HFF-Myc (cell line): ENCODE measurements around the gene RAP1GAP2.

Experiments used
- DNase-seq: peaks from one replicate; pipeline ENCODE4 v3.0.0-alpha.2; 2011; ENCODE audit warnings: low read depth; ENCODE audit errors: extremely low read depth
- H3K4me3 ChIP-seq: replicated peaks from 2 replicates; pipeline ENCODE4 v1.5.1; 2011; ENCODE audit warnings: low read depth, mild to moderate bottlenecking, control low read depth, low read length
- TF ChIP-seq, protein P1 (sequence below): IDR thresholded peaks from 2 replicates; pipeline ENCODE4 v1.5.1; 2012; ENCODE audit warnings: mild to moderate bottlenecking, low read depth, low read length, control low read depth; ENCODE audit errors: missing control alignments

Gene RAP1GAP2

DNA sequence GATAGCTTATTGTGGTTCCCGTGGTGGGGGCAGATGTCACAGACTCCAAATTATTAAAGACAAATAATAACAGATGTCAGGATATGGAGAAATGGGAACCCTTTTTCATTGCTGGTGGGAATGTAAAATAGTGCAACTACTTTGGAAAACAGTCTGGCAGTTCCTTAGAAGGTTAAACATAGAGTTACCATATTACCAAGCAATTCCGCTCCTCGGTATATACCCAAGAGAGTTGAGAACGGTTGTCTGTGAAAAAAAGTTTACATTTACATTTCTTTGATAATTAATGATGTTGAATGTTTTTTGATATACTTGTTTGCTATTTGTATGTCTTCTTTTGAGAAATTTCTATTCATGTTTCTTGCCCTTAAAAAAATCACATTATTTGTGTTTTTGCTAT lies 226.0 kb downstream of the RAP1GAP2 start:
- H3K4me3 ChIP-seq = no peak overlapping the region
- TF ChIP-seq, protein P1, sequence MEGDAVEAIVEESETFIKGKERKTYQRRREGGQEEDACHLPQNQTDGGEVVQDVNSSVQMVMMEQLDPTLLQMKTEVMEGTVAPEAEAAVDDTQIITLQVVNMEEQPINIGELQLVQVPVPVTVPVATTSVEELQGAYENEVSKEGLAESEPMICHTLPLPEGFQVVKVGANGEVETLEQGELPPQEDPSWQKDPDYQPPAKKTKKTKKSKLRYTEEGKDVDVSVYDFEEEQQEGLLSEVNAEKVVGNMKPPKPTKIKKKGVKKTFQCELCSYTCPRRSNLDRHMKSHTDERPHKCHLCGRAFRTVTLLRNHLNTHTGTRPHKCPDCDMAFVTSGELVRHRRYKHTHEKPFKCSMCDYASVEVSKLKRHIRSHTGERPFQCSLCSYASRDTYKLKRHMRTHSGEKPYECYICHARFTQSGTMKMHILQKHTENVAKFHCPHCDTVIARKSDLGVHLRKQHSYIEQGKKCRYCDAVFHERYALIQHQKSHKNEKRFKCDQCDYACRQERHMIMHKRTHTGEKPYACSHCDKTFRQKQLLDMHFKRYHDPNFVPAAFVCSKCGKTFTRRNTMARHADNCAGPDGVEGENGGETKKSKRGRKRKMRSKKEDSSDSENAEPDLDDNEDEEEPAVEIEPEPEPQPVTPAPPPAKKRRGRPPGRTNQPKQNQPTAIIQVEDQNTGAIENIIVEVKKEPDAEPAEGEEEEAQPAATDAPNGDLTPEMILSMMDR = no peak
- DNase-seq = no peak

DNA sequence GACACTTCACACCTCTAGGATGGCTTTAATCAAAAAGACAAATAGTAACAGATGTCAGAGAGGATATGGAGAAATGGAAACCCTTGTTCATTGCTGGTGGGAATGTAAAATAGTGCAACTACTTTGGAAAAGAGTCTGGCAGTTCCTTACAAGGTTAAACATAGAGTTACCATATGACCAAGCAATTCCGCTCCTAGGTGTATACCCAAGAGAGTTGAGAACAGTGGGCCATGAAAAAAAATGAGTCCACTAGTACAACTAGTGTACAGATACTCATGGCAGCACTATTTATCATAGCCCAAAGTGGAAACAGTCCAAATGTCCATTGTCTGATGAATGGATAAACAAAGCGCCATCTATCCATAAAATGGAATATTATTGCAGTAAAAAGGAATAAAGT lies 228.1 kb downstream of the RAP1GAP2 start:
- TF ChIP-seq, protein P1 = no peak
- DNase-seq = no peak
- H3K4me3 ChIP-seq = no peak overlapping the region

DNA sequence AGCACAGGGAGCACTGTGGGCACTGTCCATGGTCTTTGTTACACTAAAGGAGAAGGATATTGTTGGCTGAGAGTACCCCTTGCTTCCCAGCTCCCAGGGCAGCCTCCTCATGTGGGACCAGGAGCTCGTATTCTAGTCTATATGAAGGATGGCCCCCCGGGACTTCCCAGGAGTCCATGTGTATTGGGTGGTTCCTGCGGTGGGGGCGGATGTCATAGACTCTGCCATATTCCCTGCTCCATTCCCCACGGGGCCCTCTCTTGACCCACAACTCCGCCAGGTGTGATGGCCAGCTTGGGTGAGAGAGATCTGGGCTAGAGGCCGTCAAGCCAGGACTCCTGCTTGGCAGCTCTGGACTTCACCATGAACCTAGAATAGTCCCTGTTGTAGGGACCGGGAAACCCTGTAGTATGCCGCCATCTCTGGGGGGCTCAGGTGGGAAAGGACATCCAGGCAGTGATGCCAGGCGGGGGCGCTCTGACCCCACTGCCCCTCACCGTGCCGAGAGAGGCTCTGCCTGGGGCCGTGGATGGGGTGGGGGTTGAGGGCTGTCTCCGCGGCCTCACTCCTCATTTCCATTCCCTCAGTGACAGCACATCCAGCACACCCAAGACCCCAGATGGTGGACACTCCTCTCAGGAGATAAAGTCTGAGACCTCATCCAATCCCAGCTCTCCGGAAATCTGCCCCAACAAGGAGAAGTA lies 229.3 kb downstream of the RAP1GAP2 start:
- DNase-seq = no peak
- no peak overlapping the region for H3K4me3 ChIP-seq
- TF ChIP-seq, protein P1 = no peak

DNA sequence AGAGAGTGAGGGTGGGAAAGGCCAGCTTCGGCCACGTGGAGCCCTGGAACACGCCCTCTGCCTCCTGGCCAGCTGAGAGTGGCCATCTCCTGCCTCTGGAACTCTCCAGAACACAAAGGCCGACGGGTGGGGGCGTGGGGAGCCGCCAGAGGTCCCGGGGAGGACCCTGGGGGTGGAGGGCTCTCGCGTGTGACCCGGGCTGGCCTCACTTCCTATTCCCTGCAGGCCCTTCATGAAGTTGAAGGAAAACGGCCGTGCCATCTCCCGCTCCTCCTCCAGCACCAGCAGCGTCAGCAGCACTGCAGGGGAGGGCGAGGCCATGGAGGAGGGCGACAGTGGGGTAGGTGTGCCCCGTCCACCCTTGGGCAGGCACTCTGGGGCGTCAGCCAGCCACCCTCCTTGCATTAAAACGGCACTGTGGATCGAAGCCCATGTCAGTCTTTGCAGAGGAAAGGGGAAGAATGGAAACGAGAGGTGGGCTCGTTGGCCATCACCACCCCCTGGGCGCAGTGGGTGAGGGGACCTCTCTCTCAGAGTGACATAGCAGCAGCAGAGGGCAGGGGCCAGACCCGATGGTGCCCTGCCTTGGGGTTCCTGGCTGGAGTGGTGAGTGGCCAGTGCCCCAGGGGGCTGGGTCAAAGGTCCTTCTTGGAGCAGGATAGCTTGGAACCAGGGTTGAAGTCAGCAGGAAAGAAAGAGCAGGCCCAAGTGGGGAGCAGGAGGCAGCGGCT lies 230.1 kb downstream of the RAP1GAP2 start:
- TF ChIP-seq, protein P1 = no peak

DNA sequence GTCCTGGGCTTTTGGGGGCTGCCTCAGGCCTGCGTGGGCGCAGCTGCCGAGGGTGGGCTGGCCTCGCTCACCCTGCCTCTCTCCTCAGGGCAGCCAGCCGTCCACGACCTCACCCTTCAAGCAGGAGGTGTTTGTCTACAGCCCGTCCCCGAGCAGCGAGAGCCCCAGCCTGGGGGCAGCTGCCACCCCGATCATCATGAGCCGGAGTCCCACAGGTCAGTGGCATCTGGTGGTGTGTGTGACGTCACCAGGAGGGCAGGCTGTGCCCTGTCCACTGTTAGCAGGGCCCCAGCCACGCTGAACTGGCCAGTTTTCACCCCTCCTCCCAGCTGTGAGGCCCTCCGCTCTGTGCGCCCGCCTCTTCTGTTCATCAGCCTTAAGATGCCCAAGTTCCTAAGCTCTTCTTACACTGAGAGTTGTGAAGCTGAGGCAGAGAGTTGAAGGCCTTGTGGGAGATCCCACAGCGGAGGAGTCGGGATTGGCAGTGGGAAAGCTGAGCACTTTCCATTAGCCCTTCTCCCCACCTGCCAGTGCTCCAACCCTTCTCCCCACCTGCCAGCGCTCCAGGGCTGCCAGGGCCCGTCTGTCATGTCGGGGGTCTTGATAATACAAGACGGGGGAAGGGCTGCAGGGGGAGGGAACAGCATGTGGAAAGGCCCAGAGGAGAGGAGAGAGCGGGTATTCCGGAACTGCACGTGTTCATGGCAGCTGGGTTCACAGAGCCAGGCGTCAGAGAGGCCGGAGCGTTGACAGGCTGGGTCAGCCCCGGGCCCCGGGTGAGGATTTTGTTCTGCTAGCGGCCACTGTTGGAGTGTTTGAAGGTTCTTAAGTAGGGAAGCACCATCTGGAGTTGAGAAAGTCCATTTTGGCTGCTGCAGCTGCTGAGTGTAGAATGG lies 230.9 kb downstream of the RAP1GAP2 start:
- H3K4me3 ChIP-seq = no peak overlapping the region
- no peak for DNase-seq
- TF ChIP-seq, protein P1 = no peak

More for the DNA sequence above, 230.1 kb downstream of the RAP1GAP2 start:
- no peak for DNase-seq
- no peak overlapping the region for H3K4me3 ChIP-seq

DNA sequence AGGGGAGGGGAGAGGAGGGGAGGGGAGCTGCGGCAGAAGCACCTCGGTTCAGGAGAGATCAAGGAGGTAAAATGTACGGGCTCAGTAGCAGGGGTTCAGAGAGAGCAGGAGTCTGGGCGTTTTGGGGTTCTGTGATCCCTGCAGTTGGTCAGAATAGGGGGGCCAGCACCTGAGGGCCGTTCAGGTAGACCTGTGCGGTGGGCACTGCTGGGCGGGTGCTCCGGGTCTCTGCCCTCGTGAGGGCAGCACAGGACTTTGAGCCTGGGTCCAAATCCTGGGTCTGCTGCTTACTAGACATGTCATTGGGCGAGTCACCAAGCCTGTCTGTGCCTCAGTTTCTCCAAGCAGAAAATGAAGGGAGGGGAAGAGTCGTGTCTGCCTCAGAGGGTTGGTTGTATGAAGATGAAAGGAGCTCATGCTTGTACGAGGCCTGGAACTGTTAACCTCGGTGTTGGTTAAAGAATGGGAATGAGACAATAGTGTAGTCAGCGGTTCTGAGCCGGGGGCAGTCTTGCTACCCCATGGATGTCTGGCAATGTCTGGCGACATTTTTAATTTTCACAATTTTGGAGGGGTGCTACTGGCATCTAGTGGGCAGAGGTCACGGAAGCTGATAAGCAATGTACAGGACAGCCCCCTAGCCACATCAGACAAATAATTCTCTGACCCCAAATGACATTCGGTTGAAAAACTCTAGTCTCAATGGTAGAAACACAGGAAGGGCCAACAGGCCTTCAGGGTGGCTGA lies 231.7 kb downstream of the RAP1GAP2 start:
- no peak overlapping the region for H3K4me3 ChIP-seq
- TF ChIP-seq, protein P1 = no peak
- no peak for DNase-seq
